PFSK-1 (cell line): ENCODE results near the gene MTHFSD.

Experiments used
- FOXP2 ChIP-seq: optimal IDR thresholded peaks from 2 replicates; pipeline ENCODE3; 2011; ENCODE audit warnings: borderline replicate concordance, control low read depth, inconsistent platforms; ENCODE audit not compliant: insufficient read depth; ENCODE audit errors: extremely low read length, extremely low read depth
- POLR2AphosphoS5 ChIP-seq: IDR thresholded peaks from 2 replicates; pipeline ENCODE4 v1.6.1; 2012; ENCODE audit warnings: low read depth, mild to moderate bottlenecking, control low read depth, low read length, moderate library complexity
- REST ChIP-seq, 2 experiments: IDR thresholded peaks; 2 replicates each; pipeline versions ENCODE4 v1.6.1 to v1.8.0; 2011 to 2012; ENCODE audit warnings: low read depth in 2 of 2, low read length in 2 of 2, control low read depth in 1 of 2, inconsistent platforms in 1 of 2, mild to moderate bottlenecking in 1 of 2, moderate library complexity in 1 of 2; ENCODE audit not compliant: insufficient read depth in 1 of 2
- SIN3A ChIP-seq: IDR thresholded peaks from 2 replicates; pipeline ENCODE4 v1.6.1; 2012; ENCODE audit warnings: mild to moderate bottlenecking, low read length, moderate library complexity, borderline replicate concordance; ENCODE audit not compliant: insufficient read depth
- TAF1 ChIP-seq: IDR thresholded peaks from 2 replicates; pipeline ENCODE4 v1.6.1; 2012; ENCODE audit warnings: low read length, control low read depth, borderline replicate concordance; ENCODE audit not compliant: insufficient read depth

MTHFSD gene

GRCh38 chr16:86507173-86508027 lies 47.6 kb downstream of the MTHFSD start:
- no peak for TF ChIP-seq POLR2AphosphoS5
- no peak for TF ChIP-seq SIN3A

GRCh38 chr16:86505899-86506864 lies 48.9 kb downstream of the MTHFSD start:
- TF ChIP-seq REST (IDR thresholded peaks at IDR 0.05; ENCODE audit: insufficient read depth in 1 of 2, low read depth in 2 of 2, low read length in 2 of 2) = no peak

GRCh38 chr16:86505185-86505898 lies 49.7 kb downstream of the MTHFSD start:
- TF ChIP-seq FOXP2 (no peak), SIN3A (no peak), POLR2AphosphoS5 (no peak), REST (IDR thresholded peaks at IDR 0.05; ENCODE audit: insufficient read depth in 1 of 2, low read depth in 2 of 2, low read length in 2 of 2) (no peak), TAF1 (no peak)

DNA sequence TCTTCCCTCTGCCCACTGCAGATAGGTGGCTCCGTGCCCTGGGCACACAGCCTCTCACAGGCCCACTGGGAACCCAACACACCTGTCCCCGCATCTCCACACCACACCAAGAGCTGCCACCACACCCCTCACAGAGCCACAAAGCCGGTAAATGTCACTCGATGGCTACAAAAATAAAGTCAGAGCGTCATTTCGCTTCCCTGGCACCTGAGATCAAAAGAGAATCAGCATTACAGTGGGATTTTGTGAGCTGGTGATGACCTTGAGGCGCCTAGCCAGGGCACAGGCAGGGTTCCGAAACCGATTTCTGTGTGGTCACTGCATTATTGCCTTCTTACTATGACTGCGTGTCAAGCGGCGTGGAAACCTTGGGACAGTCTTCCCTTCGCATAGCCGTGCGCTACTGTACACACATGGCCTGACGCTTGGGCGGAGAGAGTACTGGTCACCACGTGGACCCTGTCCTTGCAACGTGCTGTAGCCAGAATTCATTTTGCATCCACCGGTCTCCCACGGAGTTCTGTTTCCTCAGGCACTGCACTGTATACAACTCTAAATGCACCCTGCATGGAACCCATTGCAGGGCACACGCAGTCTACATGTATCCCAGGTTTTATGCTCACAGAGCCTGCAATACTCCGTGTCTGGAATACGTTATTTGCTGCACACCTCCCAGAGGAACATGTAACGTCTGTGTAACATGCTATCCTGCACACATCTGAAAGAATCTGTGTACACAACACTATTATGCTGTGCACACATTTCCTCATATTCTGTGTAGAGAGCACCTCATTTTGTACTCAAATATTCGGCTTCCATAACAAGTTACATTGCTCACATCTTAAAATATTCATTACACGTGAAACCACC lies 50.5 kb downstream of the MTHFSD start:
- TF ChIP-seq REST (IDR thresholded peaks at IDR 0.05; ENCODE audit: insufficient read depth in 1 of 2, low read depth in 2 of 2, low read length in 2 of 2) (no peak), TAF1 (no peak), SIN3A (no peak), FOXP2 (no peak), POLR2AphosphoS5 (no peak)

DNA sequence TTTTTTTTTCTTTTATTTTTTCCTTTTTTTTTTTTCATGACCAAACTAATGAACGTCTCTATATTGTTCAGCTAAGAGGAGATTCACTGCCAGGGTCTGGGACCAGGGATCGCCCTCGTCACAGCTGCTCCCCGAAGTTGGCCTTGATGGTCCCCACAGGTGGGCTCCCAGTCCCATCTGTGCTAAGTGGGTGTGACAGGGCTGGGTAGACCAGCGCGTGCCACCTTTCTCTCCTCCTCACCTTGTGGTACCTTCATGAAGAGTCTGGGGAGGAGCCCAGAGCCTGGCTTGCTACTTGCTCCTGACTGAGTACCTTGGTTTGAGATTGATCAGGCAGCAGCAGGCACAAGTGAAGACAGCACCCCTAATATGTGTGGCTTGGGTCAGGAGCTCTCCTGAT lies 51.2 kb downstream of the MTHFSD start:
- TF ChIP-seq SIN3A (no peak), POLR2AphosphoS5 (no peak), REST (IDR thresholded peaks at IDR 0.05; ENCODE audit: insufficient read depth in 1 of 2, low read depth in 2 of 2, low read length in 2 of 2) (no peak), TAF1 (no peak), FOXP2 (no peak)
